ENCODE results near the gene TUBAL3. TPM values are rescaled to one million over a fixed set of nuclear protein-coding genes. Genes with fewer than 3 reads are reported as not detected.
A peak's percentile ranks its signal among the peaks of the same experiment; 100 is the strongest.

Gene TUBAL3
- polyA plus RNA-seq, 1 of the 3 experiments (the other 2 are of a cell fraction): not detected

DNA sequence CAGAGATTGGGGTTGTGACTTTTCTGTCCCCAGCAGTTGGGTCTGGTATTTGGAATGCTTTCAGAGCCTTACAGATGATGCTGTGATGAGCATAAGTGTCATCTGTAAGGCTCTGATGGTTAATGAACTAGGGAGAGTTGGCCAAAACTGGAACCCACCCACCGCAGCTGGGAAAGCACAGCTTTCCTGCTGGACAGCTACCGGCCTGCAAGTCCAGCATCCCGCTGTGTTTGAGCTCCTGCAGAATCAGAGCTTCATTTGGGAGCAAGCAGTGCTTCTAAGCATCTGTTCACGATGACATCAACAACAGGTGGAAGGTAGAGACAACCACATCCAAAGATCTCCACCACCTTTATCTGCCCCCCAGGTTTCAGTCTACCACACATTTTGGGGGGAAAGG lies 28.2 kb downstream of the TUBAL3 start:
- H3K4me3 ChIP-seq (ENCODE audit: low read depth in 2 of 2, low read length in 1 of 2): no peak overlapping the region
- no peaks in the 10 kb centered on the region for H3K4me1 ChIP-seq (ENCODE audit: control insufficient read depth in 1 of 2, insufficient read depth in 2 of 2, low read depth in 1 of 2, low read length in 1 of 2)
- no peaks in the 10 kb centered on the region for H4K20me1 ChIP-seq (ENCODE audit: insufficient read depth)
- H3K27ac ChIP-seq (ENCODE audit: low read depth in 2 of 2, low read length in 1 of 2): no peak overlapping the region
- no peaks in the 10 kb centered on the region for H3K79me2 ChIP-seq (ENCODE audit: insufficient read depth)
- DNase-seq: no peak
- ChIA-PET POLR2A (no interaction called here), CTCF (interaction anchor here (1.0 kb wide), 1 partner anchor 526 kb away, joined by 3 read pairs; no protein-coding TSS in a partner anchor)
- no peak overlapping the region for H3K9ac ChIP-seq
- no peaks in the 10 kb centered on the region for H3K9me2 ChIP-seq
- no peaks in the 10 kb centered on the region for H3K36me3 ChIP-seq (replicated peaks in 1 of 2; ENCODE audit: control insufficient read depth in 1 of 2, insufficient read depth in 2 of 2, low read length in 1 of 2)
- no peak for TF ChIP-seq GATA2 (CRISPR knock-in tag; IDR thresholded peaks at IDR 0.05)
- TF ChIP-seq, protein P1, sequence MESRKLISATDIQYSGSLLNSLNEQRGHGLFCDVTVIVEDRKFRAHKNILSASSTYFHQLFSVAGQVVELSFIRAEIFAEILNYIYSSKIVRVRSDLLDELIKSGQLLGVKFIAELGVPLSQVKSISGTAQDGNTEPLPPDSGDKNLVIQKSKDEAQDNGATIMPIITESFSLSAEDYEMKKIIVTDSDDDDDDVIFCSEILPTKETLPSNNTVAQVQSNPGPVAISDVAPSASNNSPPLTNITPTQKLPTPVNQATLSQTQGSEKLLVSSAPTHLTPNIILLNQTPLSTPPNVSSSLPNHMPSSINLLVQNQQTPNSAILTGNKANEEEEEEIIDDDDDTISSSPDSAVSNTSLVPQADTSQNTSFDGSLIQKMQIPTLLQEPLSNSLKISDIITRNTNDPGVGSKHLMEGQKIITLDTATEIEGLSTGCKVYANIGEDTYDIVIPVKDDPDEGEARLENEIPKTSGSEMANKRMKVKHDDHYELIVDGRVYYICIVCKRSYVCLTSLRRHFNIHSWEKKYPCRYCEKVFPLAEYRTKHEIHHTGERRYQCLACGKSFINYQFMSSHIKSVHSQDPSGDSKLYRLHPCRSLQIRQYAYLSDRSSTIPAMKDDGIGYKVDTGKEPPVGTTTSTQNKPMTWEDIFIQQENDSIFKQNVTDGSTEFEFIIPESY (IDR thresholded peaks at IDR 0.05; ENCODE audit: borderline replicate concordance, low read depth): no peak
- TF ChIP-seq RAD21 (IDR thresholded peaks at IDR 0.05; ENCODE audit: low read length): no peak
- TF ChIP-seq RCOR1 (IDR thresholded peaks at IDR 0.05; ENCODE audit: low read length): no peak
- TF ChIP-seq REST (IDR thresholded peaks at IDR 0.05; ENCODE audit: low read depth, low read length): peak; percentile 85
- TF ChIP-seq TCF12 (IDR thresholded peaks at IDR 0.05): no peak
- no peaks in the 10 kb centered on the region for H3F3A ChIP-seq (replicated peaks; ENCODE audit: insufficient read depth)
- no peak overlapping the region for H3K4me2 ChIP-seq
- WGBS (ENCODE audit: low lambda C conversion rate): 42% methylated on average over 4 of the region's 4 CpGs
- peaks cover 20% of the 10 kb centered on the region; the same call in 1 of the 2 replicates for H3K27me3 ChIP-seq (ENCODE audit: insufficient read depth)
- H2AFZ ChIP-seq (ENCODE audit: low read depth): no peak overlapping the region
- no peaks in the 10 kb centered on the region for H3K9me3 ChIP-seq

DNA sequence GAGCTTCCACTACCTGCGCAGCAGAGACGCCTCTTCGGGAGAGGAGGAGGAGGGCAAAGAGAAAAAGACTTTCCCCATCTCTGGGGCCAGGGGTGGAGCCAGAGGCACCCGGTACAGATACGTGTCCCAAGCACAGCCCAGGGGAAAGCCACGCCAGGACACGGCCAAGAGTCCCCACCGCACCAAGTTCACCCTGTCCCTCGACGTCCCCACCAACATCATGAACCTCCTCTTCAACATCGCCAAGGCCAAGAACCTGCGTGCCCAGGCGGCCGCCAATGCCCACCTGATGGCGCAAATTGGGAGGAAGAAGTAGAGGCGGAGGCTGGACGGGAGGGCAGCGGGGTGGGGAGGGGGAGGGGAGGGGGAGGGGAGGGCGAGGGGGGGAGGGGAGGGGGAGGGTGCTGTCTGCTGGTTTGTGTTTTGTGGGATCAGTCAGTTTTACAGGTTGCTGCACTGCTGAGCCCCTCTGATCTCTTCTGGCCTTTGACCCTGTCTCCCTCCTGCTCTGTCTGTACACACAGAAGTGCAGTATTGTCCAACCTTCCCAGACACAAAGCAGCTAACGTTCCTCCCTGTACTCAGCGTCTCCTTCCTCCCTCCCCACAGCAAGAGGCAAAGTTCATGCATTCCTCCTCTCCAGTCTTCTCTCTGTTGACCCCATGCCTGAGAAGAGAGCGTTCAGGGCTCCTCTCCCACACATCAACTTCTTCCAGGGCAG lies 30.6 kb downstream of the TUBAL3 start:
- TF ChIP-seq NFIC (IDR thresholded peaks at IDR 0.05; ENCODE audit: borderline replicate concordance): no peak
- TF ChIP-seq FOXJ3 (CRISPR knock-in tag; IDR thresholded peaks at IDR 0.05): no peak
- no peak for TF ChIP-seq FOXM1 (IDR thresholded peaks at IDR 0.05; ENCODE audit: low read depth)
- no peak for TF ChIP-seq EZH2phosphoT487 (IDR thresholded peaks at IDR 0.05; ENCODE audit: borderline replicate concordance, low read depth)
- TF ChIP-seq, protein P2, sequence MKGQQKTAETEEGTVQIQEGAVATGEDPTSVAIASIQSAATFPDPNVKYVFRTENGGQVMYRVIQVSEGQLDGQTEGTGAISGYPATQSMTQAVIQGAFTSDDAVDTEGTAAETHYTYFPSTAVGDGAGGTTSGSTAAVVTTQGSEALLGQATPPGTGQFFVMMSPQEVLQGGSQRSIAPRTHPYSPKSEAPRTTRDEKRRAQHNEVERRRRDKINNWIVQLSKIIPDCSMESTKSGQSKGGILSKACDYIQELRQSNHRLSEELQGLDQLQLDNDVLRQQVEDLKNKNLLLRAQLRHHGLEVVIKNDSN (IDR thresholded peaks at IDR 0.05; ENCODE audit: borderline replicate concordance, low read depth): no peak
- no peak for TF ChIP-seq MEF2A (IDR thresholded peaks at IDR 0.05; ENCODE audit: borderline replicate concordance, low read depth)
- TF ChIP-seq POLR2AphosphoS5 (IDR thresholded peaks at IDR 0.05; ENCODE audit: low read depth, low read length): no peak
- TF ChIP-seq CHD2 (IDR thresholded peaks at IDR 0.05; ENCODE audit: low read length, partially characterized antibody): no peak
- TF ChIP-seq EP300 (IDR thresholded peaks at IDR 0.05; ENCODE audit: borderline replicate concordance in 1 of 2, low read depth in 1 of 2, low read length in 1 of 2): no peak
- TF ChIP-seq GABPA (IDR thresholded peaks at IDR 0.05; ENCODE audit: low read depth): no peak
- TF ChIP-seq, protein P3, sequence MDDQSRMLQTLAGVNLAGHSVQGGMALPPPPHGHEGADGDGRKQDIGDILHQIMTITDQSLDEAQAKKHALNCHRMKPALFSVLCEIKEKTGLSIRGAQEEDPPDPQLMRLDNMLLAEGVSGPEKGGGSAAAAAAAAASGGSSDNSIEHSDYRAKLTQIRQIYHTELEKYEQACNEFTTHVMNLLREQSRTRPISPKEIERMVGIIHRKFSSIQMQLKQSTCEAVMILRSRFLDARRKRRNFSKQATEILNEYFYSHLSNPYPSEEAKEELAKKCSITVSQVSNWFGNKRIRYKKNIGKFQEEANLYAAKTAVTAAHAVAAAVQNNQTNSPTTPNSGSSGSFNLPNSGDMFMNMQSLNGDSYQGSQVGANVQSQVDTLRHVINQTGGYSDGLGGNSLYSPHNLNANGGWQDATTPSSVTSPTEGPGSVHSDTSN (IDR thresholded peaks at IDR 0.05): no peak
- no peak for TF ChIP-seq TEAD4 (IDR thresholded peaks at IDR 0.05; ENCODE audit: borderline replicate concordance, insufficient read depth)
- TF ChIP-seq ELF1 (IDR thresholded peaks at IDR 0.05): no peak
- no peak for TF ChIP-seq YY1 (IDR thresholded peaks at IDR 0.05; ENCODE audit: low read depth)
- Histone ChIP-seq H3K27me3 (ENCODE audit: insufficient read depth) (peaks cover 20% of the 10 kb centered on the region; the same call in 1 of the 2 replicates), H2AFZ (ENCODE audit: low read depth) (no peak overlapping the region), H3K4me1 (ENCODE audit: control insufficient read depth in 1 of 2, insufficient read depth in 2 of 2, low read depth in 1 of 2, low read length in 1 of 2) (no peaks in the 10 kb centered on the region), H3K9me2 (no peaks in the 10 kb centered on the region), H4K20me1 (ENCODE audit: insufficient read depth) (no peaks in the 10 kb centered on the region), H3K9ac (no peak overlapping the region), H3F3A (replicated peaks; ENCODE audit: insufficient read depth) (peaks cover 21% of the 10 kb centered on the region), H3K4me3 (ENCODE audit: low read depth in 2 of 2, low read length in 1 of 2) (no peak overlapping the region), H3K4me2 (no peak overlapping the region), H3K79me2 (ENCODE audit: insufficient read depth) (no peaks in the 10 kb centered on the region), H3K36me3 (replicated peaks in 1 of 2; ENCODE audit: control insufficient read depth in 1 of 2, insufficient read depth in 2 of 2, low read length in 1 of 2) (no peaks in the 10 kb centered on the region), H3K27ac (ENCODE audit: low read depth in 2 of 2, low read length in 1 of 2) (no peak overlapping the region), H3K9me3 (no peaks in the 10 kb centered on the region)
- DNase-seq: no peak
- ChIA-PET POLR2A (no interaction called here), CTCF (interaction anchor here (0.7 kb wide), 1 partner anchor 307 kb away, joined by 3 read pairs; no protein-coding TSS in a partner anchor)
- WGBS (ENCODE audit: low lambda C conversion rate): 50% methylated on average over 20 of the region's 22 CpGs

Measured in SK-N-SH (cell line).